ENCODE data around the gene UBE2J1.
A peak's percentile ranks its signal among the peaks of the same experiment; 100 is the strongest.

UBE2J1 gene

GRCh38 chr6:89368107-89368506 lies 15.6 kb upstream of the UBE2J1 start:
- no peak for TF ChIP-seq POU2F2 (IDR thresholded peaks at IDR 0.05; ENCODE audit: low read depth, low read length)
- TF ChIP-seq POLR2A (IDR thresholded peaks at IDR 0.05; ENCODE audit: low read depth, low read length) = no peak
- no peak for TF ChIP-seq POLR2AphosphoS5 (IDR thresholded peaks at IDR 0.05; ENCODE audit: low read depth, low read length)
- TF ChIP-seq PAX5 (IDR thresholded peaks at IDR 0.05; ENCODE audit: insufficient read depth, low read length, severe bottlenecking) = no peak
- TF ChIP-seq SPI1 (IDR thresholded peaks at IDR 0.05; ENCODE audit: low read depth, low read length) = no peak
- no peak for TF ChIP-seq TAF1 (IDR thresholded peaks at IDR 0.05; ENCODE audit: low read depth, low read length)
- peak; percentile 63 for FAIRE-seq
- DNase-seq (ENCODE audit: insufficient read length, low spot score) = no peak

DNA sequence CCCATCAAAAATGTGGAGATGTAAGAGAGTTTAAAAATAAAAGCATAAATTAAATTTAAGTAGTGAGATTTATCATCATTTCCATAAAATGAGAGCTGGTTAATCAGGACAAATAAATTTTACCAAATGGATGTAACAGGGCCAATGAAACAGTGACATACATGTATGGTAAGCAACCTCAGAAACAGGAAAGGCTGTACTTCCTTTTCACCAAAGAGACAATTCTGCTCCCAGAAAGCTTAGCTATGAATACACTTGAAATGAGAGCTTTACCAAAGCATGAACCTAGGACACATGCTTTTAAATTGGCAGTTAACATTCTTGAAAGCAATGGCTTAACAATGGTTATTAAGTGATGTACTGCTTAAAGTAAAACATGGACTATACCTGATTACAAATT lies 12.1 kb upstream of the UBE2J1 start:
- DNase-seq (ENCODE audit: insufficient read length, low spot score) (no peak), FAIRE-seq (peak; percentile 86)
- TF ChIP-seq SPI1 (IDR thresholded peaks at IDR 0.05; ENCODE audit: low read depth, low read length) (no peak), POLR2A (IDR thresholded peaks at IDR 0.05; ENCODE audit: low read depth, low read length) (no peak), POLR2AphosphoS5 (IDR thresholded peaks at IDR 0.05; ENCODE audit: low read depth, low read length) (no peak), PAX5 (IDR thresholded peaks at IDR 0.05; ENCODE audit: insufficient read depth, low read length, severe bottlenecking) (no peak), TAF1 (IDR thresholded peaks at IDR 0.05; ENCODE audit: low read depth, low read length) (no peak), POU2F2 (IDR thresholded peaks at IDR 0.05; ENCODE audit: low read depth, low read length) (no peak)

DNA sequence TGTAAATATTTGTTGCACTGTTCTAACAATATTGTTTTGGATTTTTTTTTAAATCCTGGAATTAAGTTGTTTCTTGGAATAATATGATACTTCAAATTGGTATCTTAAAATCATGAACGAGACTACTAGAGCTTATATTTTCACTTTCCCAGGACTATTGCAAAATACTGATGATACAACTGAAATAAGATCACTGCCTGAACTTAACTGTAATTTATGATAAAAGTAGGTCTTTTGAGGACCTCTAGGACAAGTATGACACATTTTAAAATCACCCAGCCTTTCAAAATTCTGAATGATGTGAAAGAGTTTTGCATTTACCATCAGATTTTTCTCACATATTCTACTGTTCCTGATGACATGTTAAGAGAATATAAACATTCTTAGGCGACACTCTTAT lies 8.6 kb upstream of the UBE2J1 start:
- FAIRE-seq = peak; percentile 58
- DNase-seq (ENCODE audit: insufficient read length, low spot score) = no peak
- TF ChIP-seq PAX5 (IDR thresholded peaks at IDR 0.05; ENCODE audit: insufficient read depth, low read length, severe bottlenecking) (no peak), POLR2A (IDR thresholded peaks at IDR 0.05; ENCODE audit: low read depth, low read length) (no peak), POLR2AphosphoS5 (IDR thresholded peaks at IDR 0.05; ENCODE audit: low read depth, low read length) (no peak), TAF1 (IDR thresholded peaks at IDR 0.05; ENCODE audit: low read depth, low read length) (no peak), SPI1 (IDR thresholded peaks at IDR 0.05; ENCODE audit: low read depth, low read length) (no peak), POU2F2 (IDR thresholded peaks at IDR 0.05; ENCODE audit: low read depth, low read length) (no peak)

GRCh38 chr6:89360415-89360999 lies 8.0 kb upstream of the UBE2J1 start:
- DNase-seq (ENCODE audit: insufficient read length, low spot score) (no peak), FAIRE-seq (peak; percentile 67)
- TF ChIP-seq SPI1 (IDR thresholded peaks at IDR 0.05; ENCODE audit: low read depth, low read length) (no peak), PAX5 (IDR thresholded peaks at IDR 0.05; ENCODE audit: insufficient read depth, low read length, severe bottlenecking) (no peak), POLR2A (IDR thresholded peaks at IDR 0.05; ENCODE audit: low read depth, low read length) (no peak), POLR2AphosphoS5 (IDR thresholded peaks at IDR 0.05; ENCODE audit: low read depth, low read length) (no peak), TAF1 (IDR thresholded peaks at IDR 0.05; ENCODE audit: low read depth, low read length) (no peak), POU2F2 (IDR thresholded peaks at IDR 0.05; ENCODE audit: low read depth, low read length) (no peak)

DNA sequence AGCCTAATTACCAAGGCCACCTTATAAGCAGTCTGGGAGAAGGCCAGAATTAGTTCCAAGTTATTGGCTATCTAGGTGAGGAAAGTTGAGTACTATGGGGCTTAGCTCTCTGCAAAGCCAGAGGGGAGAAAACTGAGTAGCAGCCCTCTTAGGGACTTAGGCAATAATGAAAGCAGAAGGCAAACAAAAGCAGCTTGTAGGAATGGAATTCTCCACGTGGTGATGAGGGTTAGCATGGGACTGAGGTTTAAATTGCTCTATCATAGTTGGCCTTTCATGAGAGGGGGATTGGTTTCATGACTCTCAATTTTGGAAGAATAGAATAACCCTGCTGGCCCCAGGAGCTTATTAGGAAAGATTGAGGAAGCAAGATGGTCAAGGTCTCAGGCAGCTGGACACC lies 7.0 kb upstream of the UBE2J1 start:
- DNase-seq (ENCODE audit: insufficient read length, low spot score) (no peak), FAIRE-seq (peak; percentile 58)
- no peak for TF ChIP-seq POLR2AphosphoS5 (IDR thresholded peaks at IDR 0.05; ENCODE audit: low read depth, low read length)
- no peak for TF ChIP-seq POU2F2 (IDR thresholded peaks at IDR 0.05; ENCODE audit: low read depth, low read length)
- TF ChIP-seq SPI1 (IDR thresholded peaks at IDR 0.05; ENCODE audit: low read depth, low read length) = no peak
- no peak for TF ChIP-seq PAX5 (IDR thresholded peaks at IDR 0.05; ENCODE audit: insufficient read depth, low read length, severe bottlenecking)
- TF ChIP-seq TAF1 (IDR thresholded peaks at IDR 0.05; ENCODE audit: low read depth, low read length) = no peak
- TF ChIP-seq POLR2A (IDR thresholded peaks at IDR 0.05; ENCODE audit: low read depth, low read length) = no peak

GRCh38 chr6:89357390-89357789 lies 4.9 kb upstream of the UBE2J1 start:
- DNase-seq (ENCODE audit: insufficient read length, low spot score) = no peak
- TF ChIP-seq POU2F2 (IDR thresholded peaks at IDR 0.05; ENCODE audit: low read depth, low read length) (0 out of 2 replicates have a peak, but pooled peaks have one; percentile 36), POLR2A (IDR thresholded peaks at IDR 0.05; ENCODE audit: low read depth, low read length) (no peak)
- peak; percentile 95 for FAIRE-seq

GRCh38 chr6:89356642-89357170 lies 4.2 kb upstream of the UBE2J1 start:
- TF ChIP-seq POLR2A (IDR thresholded peaks at IDR 0.05; ENCODE audit: low read depth, low read length) (no peak), TAF1 (IDR thresholded peaks at IDR 0.05; ENCODE audit: low read depth, low read length) (no peak), SPI1 (IDR thresholded peaks at IDR 0.05; ENCODE audit: low read depth, low read length) (no peak), POLR2AphosphoS5 (IDR thresholded peaks at IDR 0.05; ENCODE audit: low read depth, low read length) (no peak), PAX5 (IDR thresholded peaks at IDR 0.05; ENCODE audit: insufficient read depth, low read length, severe bottlenecking) (no peak), POU2F2 (IDR thresholded peaks at IDR 0.05; ENCODE audit: low read depth, low read length) (no peak)
- DNase-seq (ENCODE audit: insufficient read length, low spot score) (no peak), FAIRE-seq (peak; percentile 57)

DNA sequence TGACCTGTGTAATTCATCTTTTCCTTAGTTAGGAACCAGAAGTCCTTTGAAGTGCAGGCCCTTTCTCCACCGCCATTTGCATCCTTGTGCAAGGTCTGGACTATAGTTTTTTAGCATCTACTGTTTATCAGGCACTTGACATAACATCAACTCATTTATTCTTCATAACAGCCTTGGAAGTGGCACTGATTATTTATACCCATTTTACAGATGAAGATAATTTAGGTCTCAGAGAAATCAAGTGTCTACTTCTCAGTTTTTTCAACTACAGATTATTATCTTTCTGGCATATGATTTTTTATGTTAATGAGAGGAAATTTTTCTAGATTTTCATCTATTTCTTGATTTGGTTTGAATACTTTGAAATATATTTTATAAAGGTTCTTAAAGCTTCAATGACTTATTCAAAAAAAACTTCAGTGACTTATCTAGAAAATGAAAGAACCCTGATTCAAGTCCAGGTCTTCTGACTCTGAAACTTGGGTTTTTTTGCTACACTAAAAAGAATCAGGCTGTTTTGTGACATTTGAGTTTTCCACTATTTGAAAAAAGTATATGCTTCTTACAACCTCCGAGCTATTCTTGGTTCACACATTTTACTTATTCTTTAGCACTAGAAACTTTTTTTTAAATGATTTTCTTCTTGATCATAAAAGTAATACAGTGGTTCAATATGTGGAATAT lies 3.1 kb upstream of the UBE2J1 start:
- no peak for DNase-seq (ENCODE audit: insufficient read length, low spot score)
- peak; percentile 26 for FAIRE-seq
- TF ChIP-seq POLR2AphosphoS5 (IDR thresholded peaks at IDR 0.05; ENCODE audit: low read depth, low read length) (no peak), POU2F2 (IDR thresholded peaks at IDR 0.05; ENCODE audit: low read depth, low read length) (no peak)

DNA sequence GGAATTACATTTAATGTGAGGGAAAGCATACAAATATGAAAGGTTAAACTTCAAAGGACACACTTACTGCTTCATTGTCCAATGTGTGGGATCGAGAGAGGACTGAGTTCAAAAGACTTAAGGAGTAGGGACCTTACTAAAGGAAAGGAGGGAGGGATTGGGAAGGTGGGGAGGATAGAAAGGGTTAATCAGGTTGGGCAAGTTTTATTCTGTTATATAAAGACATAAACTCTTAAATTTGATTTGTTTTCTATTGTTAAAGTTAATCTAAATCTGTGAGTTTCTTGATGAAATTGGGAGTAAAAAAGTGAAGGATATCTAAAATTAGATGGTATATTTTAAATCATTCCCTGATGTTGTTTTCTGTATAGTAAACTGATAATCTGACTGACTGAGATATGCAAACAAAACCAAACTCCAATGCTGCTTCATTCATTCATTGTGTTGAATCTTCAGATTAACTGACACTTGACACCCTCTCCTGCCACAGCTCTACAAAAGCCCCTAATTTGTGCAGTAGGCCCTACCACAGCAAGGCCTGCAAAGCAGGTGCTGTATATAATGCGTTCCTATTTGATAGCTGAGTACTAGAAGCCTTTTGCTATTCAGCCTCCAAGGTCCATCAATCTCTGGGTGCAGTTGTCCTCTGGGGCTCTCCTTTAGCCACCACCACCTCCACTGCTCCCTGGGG lies 1.3 kb upstream of the UBE2J1 start:
- TF ChIP-seq POU2F2 (IDR thresholded peaks at IDR 0.05; ENCODE audit: low read depth, low read length) (no peak), TAF1 (IDR thresholded peaks at IDR 0.05; ENCODE audit: low read depth, low read length) (no peak), POLR2AphosphoS5 (IDR thresholded peaks at IDR 0.05; ENCODE audit: low read depth, low read length) (no peak), PAX5 (IDR thresholded peaks at IDR 0.05; ENCODE audit: insufficient read depth, low read length, severe bottlenecking) (no peak), SPI1 (IDR thresholded peaks at IDR 0.05; ENCODE audit: low read depth, low read length) (no peak)
- FAIRE-seq (peak; percentile 86), DNase-seq (ENCODE audit: insufficient read length, low spot score) (no peak)
